GM23338 (cell line): ENCODE data around the gene NOL3. TPM values are rescaled to one million over a fixed set of nuclear protein-coding genes. Genes with fewer than 3 reads are reported as not detected.

ENCODE experiments used
- ATAC-seq: fragments of 200-7000 bp; cut with Tn5 transposase; 3 replicates; pipeline ENCODE4 v1.9.1; 2020
- DNase-seq: peaks from one replicate; pipeline ENCODE4 v3.0.0-alpha.2; 2015; ENCODE audit warnings: low spot score
- H2AFZ ChIP-seq: fragments of 200-600 bp; sonication (generic); 2 replicates; pipeline ENCODE4 v1.8.0; 2016; ENCODE audit warnings: antibody characterized with exemption, mild to moderate bottlenecking, moderate library complexity
- H3F3A ChIP-seq: fragments of 200-600 bp; sonication (generic); replicated peaks from 2 replicates; pipeline ENCODE4 v1.8.0; 2017; ENCODE audit warnings: antibody characterized with exemption, mixed run types, low read depth
- H3K27ac ChIP-seq: fragments of 200-600 bp; sonication (generic); 2 replicates; pipeline ENCODE4 v1.6.1; 2016; ENCODE audit warnings: low read depth
- H3K27me3 ChIP-seq: fragments of 200-600 bp; sonication (generic); 2 replicates; pipeline ENCODE4 v1.8.0; 2016; ENCODE audit warnings: mild to moderate bottlenecking, mixed run types, moderate library complexity; ENCODE audit not compliant: insufficient read depth
- H3K36me3 ChIP-seq: fragments of 200-600 bp; sonication (generic); 2 replicates; pipeline ENCODE4 v1.8.0; 2016; ENCODE audit warnings: mild to moderate bottlenecking; ENCODE audit not compliant: insufficient read depth
- H3K4me1 ChIP-seq: fragments of 200-600 bp; sonication (generic); 2 replicates; pipeline ENCODE4 v1.8.0; 2016; ENCODE audit warnings: mild to moderate bottlenecking, moderate library complexity; ENCODE audit not compliant: insufficient read depth
- H3K4me2 ChIP-seq: fragments of 200-600 bp; sonication (generic); 2 replicates; pipeline ENCODE4 v1.7.1; 2017; ENCODE audit warnings: mixed run types
- H3K4me3 ChIP-seq: fragments of 200-600 bp; sonication (generic); 2 replicates; pipeline ENCODE4 v1.6.1; 2016; ENCODE audit warnings: mixed run types
- H3K79me2 ChIP-seq: fragments of 200-600 bp; sonication (generic); replicated peaks from 2 replicates; pipeline ENCODE4 v1.8.0; 2017; ENCODE audit warnings: mild to moderate bottlenecking; ENCODE audit not compliant: insufficient read depth
- H3K9me2 ChIP-seq: fragments of 200-600 bp; sonication (generic); 2 replicates; pipeline ENCODE4 v1.8.0; 2017; ENCODE audit not compliant: insufficient read depth
- H4K20me1 ChIP-seq: fragments of 200-600 bp; sonication (generic); replicated peaks from 2 replicates; pipeline ENCODE4 v1.8.0; 2017; ENCODE audit warnings: mild to moderate bottlenecking; ENCODE audit not compliant: insufficient read depth
- H3K27ac Mint-ChIP-seq: 2 replicates; pipeline ENCODE4 v1.8.0; 2020; ENCODE audit warnings: inconsistent platforms, mild to moderate bottlenecking, moderate library complexity, mixed read lengths
- H3K27me3 Mint-ChIP-seq: 3 replicates; pipeline ENCODE4 v1.8.0; 2022; ENCODE audit warnings: low read depth, mild to moderate bottlenecking, moderate library complexity, mixed read lengths, inconsistent platforms; ENCODE audit not compliant: insufficient read depth, poor library complexity
- H3K36me3 Mint-ChIP-seq: 3 replicates; pipeline ENCODE4 v1.8.0; 2021; ENCODE audit warnings: low read depth, mild to moderate bottlenecking, inconsistent platforms, moderate library complexity, mixed read lengths
- H3K4me1 Mint-ChIP-seq: 3 replicates; pipeline ENCODE4 v1.8.0; 2020; ENCODE audit warnings: mild to moderate bottlenecking, inconsistent platforms, mixed read lengths
- H3K4me3 Mint-ChIP-seq: 3 replicates; pipeline ENCODE4 v1.8.0; 2021; ENCODE audit warnings: moderate library complexity, mild to moderate bottlenecking, inconsistent platforms, mixed read lengths
- H3K9me3 Mint-ChIP-seq: 3 replicates; pipeline ENCODE4 v1.8.0; 2020; ENCODE audit warnings: moderate library complexity, mild to moderate bottlenecking, inconsistent platforms, mixed read lengths
- CREB1 ChIP-seq: fragments of 250-450 bp; sonication (Bioruptor Pico); IDR thresholded peaks from 2 replicates; pipeline ENCODE4 v1.5.0; 2020; ENCODE audit warnings: low read depth, mild to moderate bottlenecking, moderate library complexity
- EZH2 ChIP-seq: fragments of 200-600 bp; sonication (generic); IDR thresholded peaks from one replicate; pipeline ENCODE4 v1.8.0; 2017; ENCODE audit warnings: antibody characterized with exemption, mild to moderate bottlenecking, low read depth; ENCODE audit not compliant: unreplicated experiment
- JUNB ChIP-seq: IDR thresholded peaks from one replicate; pipeline ENCODE4 v1.6.1; 2016; ENCODE audit warnings: antibody characterized with exemption; ENCODE audit not compliant: unreplicated experiment
- NANOG ChIP-seq: IDR thresholded peaks from 2 replicates; pipeline ENCODE4 v1.6.1; 2016; ENCODE audit warnings: antibody characterized with exemption, borderline replicate concordance
- POLR2AphosphoS5 ChIP-seq: IDR thresholded peaks from 2 replicates; pipeline ENCODE4 v1.6.1; 2016; ENCODE audit warnings: antibody characterized with exemption, low read depth
- REST ChIP-seq: IDR thresholded peaks from one replicate; pipeline ENCODE4 v1.6.1; 2018; ENCODE audit warnings: antibody characterized with exemption; ENCODE audit not compliant: unreplicated experiment
- STAT1 ChIP-seq: IDR thresholded peaks from one replicate; pipeline ENCODE4 v1.6.1; 2016; ENCODE audit warnings: antibody characterized with exemption; ENCODE audit not compliant: unreplicated experiment
- ZNF114 ChIP-seq: fragments of 250-450 bp; sonication (Bioruptor Pico); IDR thresholded peaks from 2 replicates; pipeline ENCODE4 v1.5.0; 2020; ENCODE audit warnings: mild to moderate bottlenecking, moderate library complexity
- ZNF331 ChIP-seq: fragments of 250-450 bp; sonication (Bioruptor Pico); IDR thresholded peaks from 2 replicates; pipeline ENCODE4 v1.5.0; 2020; ENCODE audit warnings: low read depth, mild to moderate bottlenecking, moderate library complexity
- ZNF462 ChIP-seq: fragments of 250-450 bp; sonication (Bioruptor Pico); IDR thresholded peaks from 2 replicates; pipeline ENCODE4 v1.5.0; 2020; ENCODE audit warnings: mild to moderate bottlenecking, moderate library complexity
- polyA plus RNA-seq: library from polyadenylated mRNA; unstranded; fragments of >200 nt; fragmentation: Nextera tagmentation; extraction: Ambion mirVana; gene quantifications from 2 replicates; pipeline ENCODE4 v1.2.1, GENCODE V29; 2016
- total RNA-seq: library from RNA; depleted of rRNA; stranded (reverse); fragments of >200 nt; shearing (Covaris generic); gene quantifications from 2 replicates; pipeline ENCODE4 v1.2.3, GENCODE V29; 2014

NOL3 gene
- total and polyA plus RNA-seq, 2 experiments from 2014 or later: 3.3 to 4.0 TPM

- no peaks in the 10 kb centered on the region for H4K20me1 ChIP-seq
- DNase-seq: peak; percentile 98
- H2AFZ ChIP-seq: peak within 1 kb of the TSS; percentile 94
- no peak within 1 kb of the TSS for H3K27ac Mint-ChIP-seq
- ATAC-seq: peak; percentile 80
- H3K4me3 ChIP-seq: peak within 1 kb of the TSS; percentile 63
- peaks cover 14% of the 10 kb centered on the region for H3K4me1 Mint-ChIP-seq
- H3K27me3 Mint-ChIP-seq: peaks cover 36% of the 10 kb centered on the region
- peak within 1 kb of the TSS; percentile 97 for H3K4me2 ChIP-seq
- TF ChIP-seq ZNF331 (no peak), NANOG (no peak), CREB1 (CRISPR knock-in tag) (peak; percentile 93), REST (no peak), ZNF462 (CRISPR knock-in tag) (no peak), POLR2AphosphoS5 (peak; percentile 76), EZH2 (peak; percentile 52), JUNB (no peak), STAT1 (no peak), ZNF114 (CRISPR knock-in tag) (no peak)
- no peaks in the 10 kb centered on the region; the same call in 2 of the 3 replicates for H3K9me3 Mint-ChIP-seq
- H3K4me1 ChIP-seq: peaks cover 15% of the 10 kb centered on the region
- no peak within 1 kb of the TSS for H3K27ac ChIP-seq
- H3K36me3 ChIP-seq: no peaks in the 10 kb centered on the region
- peaks cover 28% of the 10 kb centered on the region for H3K27me3 ChIP-seq
- H3K4me3 Mint-ChIP-seq: peak within 1 kb of the TSS; percentile 84
- H3K9me2 ChIP-seq: no peaks in the 10 kb centered on the region
- peaks cover 3% of the 10 kb centered on the region; the same call in 1 of the 2 replicates for H3F3A ChIP-seq
- H3K36me3 Mint-ChIP-seq: no peaks in the 10 kb centered on the region; the same call in 2 of the 3 replicates
- H3K79me2 ChIP-seq: peaks cover 10% of the 10 kb centered on the region
These were observed 13.5 kb downstream of the NOL3 start, which contains the start of gene MATCAP1 for GRCh38 chr16:67183627-67184452. Gene MATCAP1 (minus strand): TSS chr16:67183963. CDS start chr16:67180610, 3,353 bp downstream.
